SHP77 treated with DMSO at 0.1 percent for 48 hours (cell line): ENCODE data around the gene RIMKLB.
"Not testable (repeated sequence)": the region's sequence is repeated elsewhere in the genome, so short reads cannot be mapped to it uniquely, and the experiment has no call there.

Experiments used
- DNase-seq: peaks from one replicate; lab custom pipeline; 2025; lab: John Stamatoyannopoulos, UW

Gene RIMKLB

DNA sequence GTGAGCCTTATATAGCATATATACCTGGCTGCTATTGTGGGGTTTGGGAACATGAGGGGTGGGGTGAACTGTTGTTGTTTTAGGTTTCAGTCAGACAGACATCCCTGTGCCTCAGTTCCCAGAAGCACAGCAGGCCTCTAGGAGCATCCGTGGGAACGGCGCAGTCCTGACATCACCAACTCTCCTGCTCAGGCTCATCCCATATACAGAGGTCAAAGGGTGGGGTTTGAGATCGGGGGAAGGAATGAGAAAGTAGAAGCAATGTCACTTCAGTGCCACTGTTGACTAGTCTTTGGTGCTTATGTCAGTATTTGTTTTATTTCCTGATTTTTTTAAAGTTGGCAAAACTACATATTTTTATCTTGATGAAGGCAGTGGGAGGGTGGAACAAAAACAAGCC lies 81.5 kb downstream of the RIMKLB start:
- DNase-seq = no peak

DNA sequence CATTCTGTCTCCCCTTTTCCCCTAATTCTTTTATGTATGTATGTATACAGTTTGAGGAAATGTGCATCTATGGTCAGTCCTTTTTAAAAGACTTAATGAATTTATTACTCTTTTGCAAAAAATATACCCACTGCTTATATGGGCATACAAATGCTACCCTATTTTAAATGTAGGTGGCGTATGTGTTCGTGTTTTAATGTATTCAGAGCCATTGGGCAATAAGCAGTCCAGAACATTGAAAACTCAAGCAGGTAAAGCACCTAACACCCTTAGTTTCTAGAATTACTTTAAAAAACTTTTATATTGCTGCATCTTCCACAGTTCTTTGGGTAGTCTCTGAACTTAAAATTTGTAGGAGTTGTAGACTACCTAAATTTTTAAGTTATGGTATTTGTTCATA lies 82.1 kb downstream of the RIMKLB start:
- DNase-seq = no peak

DNA sequence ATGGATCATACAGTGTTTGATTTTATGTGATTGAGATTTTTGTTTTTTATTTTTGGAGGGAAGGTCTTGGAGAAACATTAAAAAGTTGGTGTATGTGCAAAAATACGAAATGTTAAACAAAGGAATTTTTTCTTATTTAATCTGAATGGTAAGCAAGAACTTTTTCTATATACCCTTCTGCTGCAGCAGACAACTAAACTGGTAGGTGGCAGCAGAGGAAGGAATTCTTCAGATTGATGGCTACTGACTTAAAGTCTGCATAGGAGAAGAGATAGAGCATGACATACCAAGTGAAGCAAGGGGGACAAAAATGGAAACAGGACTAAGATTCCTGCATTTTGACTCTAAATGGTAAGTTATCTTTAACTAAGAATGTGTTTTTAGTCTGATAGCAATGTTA lies 82.6 kb downstream of the RIMKLB start:
- no peak for DNase-seq

DNA sequence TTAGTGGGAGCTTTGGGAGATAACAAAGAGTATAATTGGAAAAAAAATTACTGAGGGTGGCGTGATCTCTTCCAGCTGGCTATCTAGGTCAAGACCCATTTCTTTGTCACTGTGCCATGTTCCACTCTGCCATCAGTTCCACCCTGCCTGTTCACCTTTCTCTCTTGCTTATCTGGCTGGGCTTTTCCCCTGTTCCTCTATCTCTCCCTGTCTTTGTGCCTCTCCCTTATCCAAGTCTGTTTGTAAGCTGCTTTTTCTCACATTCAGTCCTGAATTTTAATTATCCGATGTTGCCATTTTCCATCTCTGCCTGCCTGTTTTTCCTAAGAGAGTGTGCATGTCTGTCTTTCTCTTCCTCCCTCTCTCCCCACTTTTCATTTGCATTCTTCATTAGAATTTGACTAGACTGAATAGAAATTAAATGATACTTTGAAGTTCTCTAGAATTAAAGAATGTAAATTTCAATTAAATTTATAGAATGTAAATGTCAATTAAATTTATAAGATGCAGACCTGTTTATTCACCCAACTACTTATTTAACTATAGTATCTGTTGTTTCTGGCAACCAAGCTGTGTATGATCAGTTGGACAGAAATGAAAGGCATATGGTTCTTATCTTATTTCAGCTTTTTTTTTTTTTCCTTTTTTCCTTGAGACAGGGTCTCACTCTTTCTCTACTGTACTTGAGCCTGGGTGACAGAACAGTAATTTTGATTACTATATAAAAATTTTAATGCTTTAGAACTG lies 83.8 kb downstream of the RIMKLB start:
- no peak for DNase-seq

- no peak for DNase-seq
Observed at GRCh38 chr12:8784290-8784888, 86.6 kb downstream of the RIMKLB start.

DNA sequence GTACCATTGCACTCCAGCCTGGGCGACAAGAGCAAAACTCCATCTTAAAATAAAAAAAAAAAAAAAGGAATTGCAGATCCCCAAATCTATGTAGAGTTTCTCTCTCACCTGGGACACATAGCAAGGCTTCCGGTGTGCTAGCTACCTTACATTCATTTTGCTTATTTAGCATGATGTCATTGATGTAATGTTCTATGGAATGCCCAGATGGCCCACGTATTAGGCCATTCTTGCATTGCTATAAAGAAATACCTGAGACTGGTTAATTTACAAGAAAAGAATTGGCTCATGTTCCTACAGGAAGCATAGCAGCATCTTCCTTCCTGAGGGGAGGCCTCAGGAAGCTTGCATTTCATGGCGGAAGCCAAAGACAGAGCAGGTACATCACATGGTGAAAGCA lies 87.7 kb downstream of the RIMKLB start:
- DNase-seq = no peak

DNA sequence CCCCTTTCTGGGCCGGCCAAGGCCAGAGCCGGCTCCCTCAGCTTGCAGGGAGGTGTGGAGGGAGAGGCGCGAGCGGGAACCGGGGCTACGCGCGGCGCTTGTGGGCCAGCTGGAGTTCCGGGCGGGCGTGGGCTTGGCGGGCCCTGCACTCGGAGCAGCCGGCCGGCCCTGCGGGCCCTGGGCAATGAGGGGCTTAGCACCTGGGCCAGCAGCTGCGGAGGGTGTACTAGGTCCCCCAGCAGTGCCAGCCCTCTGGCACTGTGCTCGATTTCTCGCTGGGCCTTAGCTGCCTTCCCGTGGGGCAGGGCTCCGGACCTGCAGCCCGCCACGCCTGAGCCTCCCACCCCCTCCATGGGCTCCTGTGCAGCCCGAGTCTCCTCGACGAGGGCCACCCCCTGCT lies 89.4 kb downstream of the RIMKLB start:
- DNase-seq = not testable (repeated sequence)

DNA sequence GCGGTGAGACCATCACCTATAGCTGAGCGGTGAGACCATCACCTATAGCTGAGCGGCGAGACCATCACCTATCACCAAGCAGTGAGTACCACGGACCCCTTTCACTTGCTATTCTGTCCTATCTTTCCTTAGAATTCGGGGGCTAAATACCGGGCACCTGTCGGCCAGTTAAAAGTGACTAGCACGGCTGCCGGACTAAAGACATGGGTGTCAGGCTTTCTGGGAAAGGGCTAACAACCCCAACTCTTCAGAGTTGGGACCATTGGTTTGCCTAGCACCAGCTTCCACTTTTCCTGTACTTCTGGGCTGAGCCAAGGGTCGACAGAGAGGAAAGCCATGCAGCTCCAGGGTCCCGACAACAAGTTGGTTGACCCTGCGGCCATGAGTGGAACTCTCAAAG lies 90.9 kb downstream of the RIMKLB start:
- not testable (repeated sequence) for DNase-seq

DNA sequence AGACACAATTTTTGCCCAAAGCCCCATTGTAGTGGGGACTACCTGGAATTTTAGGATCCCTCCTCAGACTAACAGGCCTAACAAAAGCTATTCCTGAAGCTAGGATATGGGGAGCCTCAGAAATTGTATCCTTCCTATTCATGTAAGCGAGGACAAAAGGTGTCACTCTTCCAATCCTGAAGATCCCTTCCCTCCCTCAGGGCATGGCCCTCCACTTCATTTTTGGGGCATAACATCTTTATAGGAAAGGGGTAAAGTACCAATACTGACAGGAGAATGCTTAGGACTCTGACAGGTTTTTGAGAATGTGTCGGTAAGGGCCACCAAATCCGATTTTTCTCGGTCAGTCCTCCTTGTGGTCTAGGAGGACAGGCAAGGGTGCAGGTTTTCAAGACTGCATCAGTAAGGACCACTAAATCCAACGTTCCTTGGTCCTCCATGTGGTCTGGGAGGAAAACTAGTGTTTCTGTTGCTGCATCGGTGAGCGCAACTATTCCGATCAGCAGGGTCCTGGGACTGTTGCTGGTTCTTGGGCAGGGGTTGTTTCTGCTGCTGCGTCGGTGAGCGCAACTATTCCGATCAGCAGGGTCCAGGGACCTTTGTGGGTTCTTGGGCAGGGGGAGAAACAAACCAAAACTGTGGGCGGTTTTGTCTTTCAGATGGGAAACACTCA lies 91.7 kb downstream of the RIMKLB start:
- not testable (repeated sequence) for DNase-seq

- not testable (repeated sequence) for DNase-seq
Observed at GRCh38 chr12:8793226-8793625, 95.4 kb downstream of the RIMKLB start.

DNA sequence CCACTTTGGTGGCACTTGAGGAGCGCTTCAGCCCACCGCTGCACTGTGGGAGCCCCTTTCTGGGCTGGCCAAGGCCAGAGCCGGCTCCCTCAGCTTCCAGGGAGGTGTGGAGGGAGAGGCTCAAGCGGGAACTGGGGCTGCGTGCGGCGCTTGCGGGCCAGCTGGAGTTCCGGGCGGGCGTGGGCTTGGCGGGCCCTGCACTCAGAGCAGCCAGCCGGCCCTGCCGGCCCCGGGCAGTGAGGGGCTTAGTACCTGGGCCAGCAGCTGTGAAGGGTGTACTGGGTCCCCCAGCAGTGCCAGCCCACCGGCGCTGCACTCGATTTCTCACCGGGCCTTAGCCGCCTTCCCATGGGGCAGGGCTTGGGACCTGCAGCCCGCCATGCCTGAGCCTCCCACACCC lies 96.8 kb downstream of the RIMKLB start:
- DNase-seq = not testable (repeated sequence)

DNA sequence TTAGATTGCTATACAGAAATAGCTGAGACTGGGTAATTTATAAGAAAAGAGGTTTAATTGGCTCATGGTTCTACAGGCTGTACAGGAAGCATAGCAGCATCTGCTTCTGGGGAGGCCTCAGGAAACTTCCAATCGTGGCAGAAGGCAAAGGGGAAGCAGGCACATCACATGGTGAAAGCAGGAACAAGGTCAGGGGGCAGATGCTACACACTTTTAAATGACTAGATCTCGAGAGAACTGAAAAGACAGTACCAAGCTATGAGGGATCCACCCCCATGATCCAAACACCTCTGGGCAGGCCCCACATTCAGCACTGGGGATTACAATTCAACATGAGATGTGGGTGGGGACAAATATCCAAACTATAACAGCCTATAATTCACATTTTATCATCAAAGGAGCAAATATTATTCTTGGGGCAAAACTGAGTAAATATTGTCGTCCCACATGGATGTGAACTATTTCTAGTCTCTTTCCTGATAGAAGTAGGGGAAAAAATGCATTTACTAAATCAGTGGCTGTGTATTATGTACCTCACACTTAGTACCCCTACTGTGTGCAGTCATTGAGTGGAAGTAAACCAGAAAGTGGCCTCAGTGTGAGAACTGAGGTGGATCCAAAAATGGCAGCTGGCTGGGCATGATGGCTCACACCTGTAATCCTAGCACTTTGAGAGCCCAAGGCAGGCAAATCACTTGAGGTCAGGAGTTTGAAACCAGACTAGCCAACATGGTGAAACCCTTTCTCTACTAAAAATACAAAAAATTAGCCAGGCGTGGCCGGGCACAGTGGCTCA lies 99.2 kb downstream of the RIMKLB start:
- DNase-seq = no peak

DNA sequence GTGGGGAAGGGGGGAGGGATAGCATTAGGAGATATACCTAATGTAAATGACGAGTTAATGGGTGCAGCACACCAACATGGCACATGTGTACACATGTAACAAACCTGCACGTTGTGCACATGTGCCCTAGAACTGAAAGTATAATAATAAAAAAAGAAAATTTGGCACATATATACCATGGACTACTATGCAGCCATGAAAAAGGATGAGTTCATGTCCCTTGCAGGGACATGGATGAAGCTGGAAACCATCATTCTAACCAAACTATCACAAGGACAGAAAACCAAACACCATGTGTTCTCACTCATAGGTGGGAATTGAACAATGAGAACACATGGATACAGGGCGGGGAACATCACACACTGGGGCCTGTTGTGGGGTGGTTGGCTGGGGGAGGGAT lies 103.4 kb downstream of the RIMKLB start:
- DNase-seq = not testable (repeated sequence)

DNA sequence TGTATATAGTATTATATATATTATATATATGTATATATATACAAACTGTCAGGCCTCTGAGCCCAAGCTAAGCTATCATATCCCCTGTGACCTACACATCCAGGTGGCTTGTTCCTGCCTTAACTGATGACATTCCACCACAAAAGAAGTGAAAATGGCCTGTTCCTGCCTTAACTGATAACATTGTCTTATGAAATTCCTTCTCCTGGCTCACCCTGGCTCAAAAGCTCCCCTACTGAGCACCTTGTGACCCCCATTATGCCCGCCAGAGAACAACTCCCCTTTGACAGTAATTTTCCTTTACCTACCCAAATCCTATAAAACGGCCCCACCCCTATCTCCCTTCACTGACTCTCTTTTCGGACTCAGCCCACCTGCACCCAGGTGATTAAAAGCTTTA lies 107.0 kb downstream of the RIMKLB start:
- not testable (repeated sequence) for DNase-seq

- not testable (repeated sequence) for DNase-seq
Observed at GRCh38 chr12:8805487-8805886, 107.7 kb downstream of the RIMKLB start.

GRCh38 chr12:8807084-8807483 lies 109.3 kb downstream of the RIMKLB start:
- not testable (repeated sequence) for DNase-seq

- not testable (repeated sequence) for DNase-seq
Observed at GRCh38 chr12:8810112-8810511, 112.3 kb downstream of the RIMKLB start.

GRCh38 chr12:8813572-8814357 lies 116.0 kb downstream of the RIMKLB start:
- DNase-seq = no peak

DNA sequence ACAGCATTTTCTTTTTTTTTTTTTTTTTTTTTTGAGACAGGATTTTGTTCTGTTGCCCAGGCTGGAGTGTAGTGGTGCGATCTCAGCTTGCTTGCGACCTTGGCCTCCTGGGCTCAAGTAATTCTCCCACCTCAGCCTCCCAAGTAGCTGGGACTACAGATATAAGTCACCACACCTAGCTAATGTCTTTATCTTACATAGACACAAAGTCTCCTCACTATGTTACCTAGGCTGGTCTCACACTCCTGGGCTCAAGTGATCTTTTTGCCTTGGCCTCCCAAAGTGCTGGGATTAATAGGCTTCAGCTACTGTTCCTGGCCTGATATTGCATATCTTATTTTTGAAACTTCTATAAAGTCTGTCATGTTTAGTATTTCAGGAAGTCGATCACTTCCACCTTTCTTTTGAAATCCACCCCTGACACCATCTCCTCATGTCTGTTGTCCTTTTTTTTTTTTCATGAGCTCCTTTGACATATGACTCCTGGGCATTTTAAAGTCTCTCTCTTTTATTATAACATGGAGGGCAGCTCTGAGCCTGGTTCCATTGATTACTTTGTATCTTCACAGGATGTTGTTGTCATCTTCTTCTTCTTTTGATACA lies 118.8 kb downstream of the RIMKLB start:
- DNase-seq = no peak

GRCh38 chr12:8817856-8818255 lies 120.1 kb downstream of the RIMKLB start:
- DNase-seq = no peak

GRCh38 chr12:8818526-8818925 lies 120.7 kb downstream of the RIMKLB start:
- no peak for DNase-seq
